Activated naive CD4-positive, alpha-beta T cell treated with anti-CD3 and anti-CD28 coated beads for 36 hours (primary cell): ENCODE data around the gene BEAN1. TPM values are rescaled to one million over a fixed set of nuclear protein-coding genes. Genes with fewer than 3 reads are reported as not detected.

ENCODE experiments used
- CTCF ChIA-PET: fragments of 350-600 bp; sonication (Branson Sonifier 250); formaldehyde crosslinking; loops from one replicate; lab custom pipeline; 2021; ENCODE audit warnings: antibody characterized with exemption; lab: Charles Lee
- DNase-seq: peaks from one replicate; pipeline ENCODE4 v3.0.0-alpha.2; 2020
- H3K27ac Mint-ChIP-seq: one replicate; pipeline ENCODE4 v1.8.0; 2021; ENCODE audit warnings: mild to moderate bottlenecking, mixed read lengths
- H3K27me3 Mint-ChIP-seq: one replicate; pipeline ENCODE4 v1.8.0; 2021; ENCODE audit warnings: low read depth, mixed read lengths
- H3K36me3 Mint-ChIP-seq: one replicate; pipeline ENCODE4 v1.8.0; 2021; ENCODE audit warnings: low read depth, mixed read lengths
- H3K4me1 Mint-ChIP-seq: one replicate; pipeline ENCODE4 v1.8.0; 2021; ENCODE audit warnings: low read depth, mixed read lengths
- H3K4me3 Mint-ChIP-seq: one replicate; pipeline ENCODE4 v1.8.0; 2021; ENCODE audit warnings: mild to moderate bottlenecking, moderate library complexity, mixed read lengths
- H3K9me3 Mint-ChIP-seq: one replicate; pipeline ENCODE4 v1.8.0; 2021; ENCODE audit warnings: mixed read lengths
- intact Hi-C: fragments of 100-400 bp; cut with micrococcal nuclease; formaldehyde crosslinking; loops from one replicate; pipeline ENCODE4 v1.15.1; 2023
- total RNA-seq, 2 experiments: library from RNA; stranded (reverse); gene quantifications; one replicate each; pipeline ENCODE4 v1.2.3, GENCODE V29; 2021

Gene BEAN1
- total RNA-seq, 2 experiments from 2014 or later: not detected

DNA sequence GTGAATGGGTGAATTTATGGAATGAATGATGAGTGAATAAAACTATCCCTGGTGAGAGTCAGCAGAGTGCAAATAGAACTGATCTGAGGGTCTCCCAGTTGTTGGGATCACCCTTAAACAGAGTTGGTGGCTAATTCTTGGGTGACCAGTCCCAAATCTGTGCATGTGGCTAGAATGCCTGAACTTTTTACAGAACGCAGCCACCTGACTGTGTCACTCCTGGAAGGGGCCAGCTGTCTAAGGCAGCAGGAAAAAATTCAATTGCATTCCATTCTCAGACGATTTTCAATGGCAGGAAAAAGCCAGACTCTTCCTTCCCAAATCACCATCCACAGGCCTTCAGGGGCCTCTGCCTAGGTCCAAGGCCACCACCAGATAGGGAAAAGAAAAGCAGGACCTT is 43.5 kb downstream of the BEAN1 start:
- no peak for DNase-seq
- intact Hi-C loops: no loop called here
- Mint-ChIP-seq H3K27ac (no peak overlapping the region), H3K27me3 (peaks cover 6% of the 10 kb centered on the region), H3K36me3 (no peaks in the 10 kb centered on the region), H3K4me3 (no peak overlapping the region), H3K9me3 (no peaks in the 10 kb centered on the region), H3K4me1 (peaks cover 13% of the 10 kb centered on the region)
- CTCF ChIA-PET: interaction anchor here (0.6 kb wide), 1 partner anchor 76 kb away, joined by 3 read pairs; no protein-coding TSS in a partner anchor

- peaks cover 6% of the 10 kb centered on the region for H3K27me3 Mint-ChIP-seq
- no peak for DNase-seq
- no peak overlapping the region for H3K27ac Mint-ChIP-seq
- peaks cover 13% of the 10 kb centered on the region for H3K4me1 Mint-ChIP-seq
- H3K36me3 Mint-ChIP-seq: no peaks in the 10 kb centered on the region
- intact Hi-C loops: no loop called here
- CTCF ChIA-PET: interaction anchor here (0.6 to 7.7 kb wide), 2 partner anchors 65 to 76 kb away, joined by 3 to 59 read pairs; no protein-coding TSS in a partner anchor
- no peaks in the 10 kb centered on the region for H3K9me3 Mint-ChIP-seq
- no peak overlapping the region for H3K4me3 Mint-ChIP-seq
These were observed 44.2 kb downstream of the BEAN1 start for GRCh38 chr16:66471264-66471663.

- no peak overlapping the region for H3K27ac Mint-ChIP-seq
- peaks cover 6% of the 10 kb centered on the region for H3K27me3 Mint-ChIP-seq
- CTCF ChIA-PET: interaction anchor here (0.9 to 7.7 kb wide), 2 partner anchors 65 to 92 kb away, joined by 5 to 59 read pairs; no protein-coding TSS in a partner anchor
- peaks cover 13% of the 10 kb centered on the region for H3K4me1 Mint-ChIP-seq
- no peaks in the 10 kb centered on the region for H3K36me3 Mint-ChIP-seq
- H3K9me3 Mint-ChIP-seq: no peaks in the 10 kb centered on the region
- no peak overlapping the region for H3K4me3 Mint-ChIP-seq
- no peak for DNase-seq
- intact Hi-C loops: no loop called here
These were observed 44.8 kb downstream of the BEAN1 start for GRCh38 chr16:66471716-66472393.

GRCh38 chr16:66473051-66473571 is 46.0 kb downstream of the BEAN1 start:
- intact Hi-C loops: no loop called here
- Mint-ChIP-seq H3K4me1 (peaks cover 13% of the 10 kb centered on the region), H3K27ac (no peak overlapping the region), H3K27me3 (peaks cover 2% of the 10 kb centered on the region), H3K9me3 (no peaks in the 10 kb centered on the region), H3K4me3 (no peak overlapping the region), H3K36me3 (no peaks in the 10 kb centered on the region)
- CTCF ChIA-PET: interaction anchor here (0.7 to 7.7 kb wide), 3 partner anchors 48 to 67 kb away, joined by 3 to 59 read pairs (median 3); no protein-coding TSS in a partner anchor
- no peak for DNase-seq

GRCh38 chr16:66473654-66474519 is 46.8 kb downstream of the BEAN1 start:
- no peak for DNase-seq
- Mint-ChIP-seq H3K4me1 (peaks cover 17% of the 10 kb centered on the region), H3K36me3 (no peaks in the 10 kb centered on the region), H3K27ac (no peak overlapping the region), H3K4me3 (no peak overlapping the region), H3K9me3 (no peaks in the 10 kb centered on the region), H3K27me3 (peaks cover under 1% of the 10 kb centered on the region)
- intact Hi-C loops: loop anchor here (2.0 kb wide), 2 partner anchors 67 to 79 kb away; partner anchors contain the start of gene CKLF
- CTCF ChIA-PET: interaction anchor here (0.7 to 7.7 kb wide), 6 partner anchors 15 to 123 kb away, joined by 3 to 59 read pairs (median 3); no protein-coding TSS in a partner anchor

GRCh38 chr16:66474750-66475199 is 47.7 kb downstream of the BEAN1 start:
- H3K27me3 Mint-ChIP-seq: no peaks in the 10 kb centered on the region
- intact Hi-C loops: loop anchor here (2.0 kb wide), 2 partner anchors 68 to 78 kb away; partner anchors contain the start of gene CKLF
- no peaks in the 10 kb centered on the region for H3K36me3 Mint-ChIP-seq
- peak overlapping the region; percentile 1 for H3K27ac Mint-ChIP-seq
- peak; percentile 73 for DNase-seq
- H3K9me3 Mint-ChIP-seq: no peaks in the 10 kb centered on the region
- peaks cover 24% of the 10 kb centered on the region for H3K4me1 Mint-ChIP-seq
- no peak overlapping the region for H3K4me3 Mint-ChIP-seq
- CTCF ChIA-PET: interaction anchor here (0.6 to 7.7 kb wide), 7 partner anchors 11 to 130 kb away, joined by 3 to 59 read pairs (median 3); no protein-coding TSS in a partner anchor

DNA sequence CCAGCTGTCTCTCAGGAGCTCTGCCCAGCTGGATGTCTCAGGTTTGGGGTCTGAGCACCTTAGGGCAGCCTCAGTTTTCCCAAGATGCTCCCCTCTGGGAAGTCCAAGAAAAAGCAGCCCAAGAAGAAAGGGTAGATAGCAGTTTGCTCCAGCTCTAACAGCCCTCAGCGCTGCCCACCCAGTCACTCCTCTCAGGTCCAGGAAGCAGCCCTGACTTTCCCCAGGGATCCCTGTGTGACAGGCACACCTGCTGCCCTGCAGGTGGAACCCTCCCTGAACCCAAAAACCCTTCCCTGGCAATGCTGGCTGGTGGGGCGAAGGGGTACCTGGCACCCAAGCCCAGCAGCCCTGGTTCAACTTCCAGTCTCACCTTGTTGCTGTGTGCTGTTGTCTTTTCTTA is 48.1 kb downstream of the BEAN1 start:
- no peak overlapping the region for H3K4me3 Mint-ChIP-seq
- intact Hi-C loops: loop anchor here (2.0 kb wide), 2 partner anchors 68 to 78 kb away; partner anchors contain the start of gene CKLF

GRCh38 chr16:66476328-66477027 is 49.4 kb downstream of the BEAN1 start:
- no peaks in the 10 kb centered on the region for H3K9me3 Mint-ChIP-seq

More for the DNA sequence above, 48.1 kb downstream of the BEAN1 start:
- Mint-ChIP-seq H3K9me3 (no peaks in the 10 kb centered on the region), H3K27ac (peak overlapping the region; percentile 1), H3K4me1 (peaks cover 24% of the 10 kb centered on the region), H3K36me3 (no peaks in the 10 kb centered on the region), H3K27me3 (no peaks in the 10 kb centered on the region)
- no peak for DNase-seq
- CTCF ChIA-PET: interaction anchor here (0.6 to 7.7 kb wide), 9 partner anchors 10 to 339 kb away, joined by 3 to 59 read pairs (median 3); no protein-coding TSS in a partner anchor

GRCh38 chr16:66477028-66477515 is 50.0 kb downstream of the BEAN1 start:
- Mint-ChIP-seq H3K4me1 (peaks cover 24% of the 10 kb centered on the region), H3K9me3 (no peaks in the 10 kb centered on the region), H3K4me3 (no peak overlapping the region), H3K27ac (no peak overlapping the region), H3K36me3 (no peaks in the 10 kb centered on the region), H3K27me3 (no peaks in the 10 kb centered on the region)
- no peak for DNase-seq
- intact Hi-C loops: no loop called here
- CTCF ChIA-PET: interaction anchor here (0.5 to 7.7 kb wide), 13 partner anchors 19 to 391 kb away, joined by 3 to 59 read pairs (median 4); partner anchors contain the start of gene CMTM3

More at GRCh38 chr16:66476328-66477027, 49.4 kb downstream of the BEAN1 start:
- intact Hi-C loops: no loop called here
- peaks cover 24% of the 10 kb centered on the region for H3K4me1 Mint-ChIP-seq
- H3K27me3 Mint-ChIP-seq: no peaks in the 10 kb centered on the region
- no peak overlapping the region for H3K27ac Mint-ChIP-seq
- no peak overlapping the region for H3K4me3 Mint-ChIP-seq
- H3K36me3 Mint-ChIP-seq: no peaks in the 10 kb centered on the region
- DNase-seq: peak; percentile 59
- CTCF ChIA-PET: interaction anchor here (0.5 to 7.7 kb wide), 12 partner anchors 19 to 223 kb away, joined by 3 to 59 read pairs (median 4); partner anchors contain the start of gene CMTM3

GRCh38 chr16:66478733-66479511 is 51.8 kb downstream of the BEAN1 start:
- H3K27me3 Mint-ChIP-seq: no peaks in the 10 kb centered on the region
- no peaks in the 10 kb centered on the region for H3K36me3 Mint-ChIP-seq
- no peaks in the 10 kb centered on the region for H3K9me3 Mint-ChIP-seq
- H3K27ac Mint-ChIP-seq: no peak overlapping the region
- no peak overlapping the region for H3K4me3 Mint-ChIP-seq
- CTCF ChIA-PET: interaction anchor here (1.0 to 7.2 kb wide), 8 partner anchors 23 to 111 kb away, joined by 3 to 94 read pairs (median 4); partner anchors contain the start of gene CKLF
- intact Hi-C loops: loop anchor here (1.0 kb wide), 1 partner anchor 110 kb away; no protein-coding TSS in a partner anchor
- DNase-seq: peak; percentile 92
- H3K4me1 Mint-ChIP-seq: peaks cover 34% of the 10 kb centered on the region
